CD4-positive, alpha-beta T cell treated with Interleukin-6 for 4 hours (primary cell): ENCODE results near the gene MAPT.
"Not testable (repeated sequence)": the region's sequence is repeated elsewhere in the genome, so short reads cannot be mapped to it uniquely, and the experiment has no call there.

ENCODE experiments used
- DNase-seq: peaks from one replicate; pipeline ENCODE4 v3.0.0-alpha.2; 2020; ENCODE audit warnings: mixed read lengths

Gene MAPT

GRCh38 chr17:45956746-45957145 lies 62.4 kb downstream of the MAPT start:
- not testable (repeated sequence) for DNase-seq

GRCh38 chr17:45958307-45958706 lies 64.0 kb downstream of the MAPT start:
- DNase-seq: no peak

- no peak for DNase-seq
Measured at GRCh38 chr17:45958994-45959665, 64.8 kb downstream of the MAPT start.

GRCh38 chr17:45960311-45960710 lies 66.0 kb downstream of the MAPT start:
- DNase-seq: no peak

GRCh38 chr17:45961206-45961605 lies 66.9 kb downstream of the MAPT start:
- no peak for DNase-seq

GRCh38 chr17:45962221-45962972 lies 68.0 kb downstream of the MAPT start:
- DNase-seq: no peak

- no peak for DNase-seq
Measured at GRCh38 chr17:45963283-45963682, 68.9 kb downstream of the MAPT start.

- no peak for DNase-seq
Measured at GRCh38 chr17:45963889-45964288, 69.5 kb downstream of the MAPT start.

- DNase-seq: no peak
Measured at GRCh38 chr17:45964634-45965033, 70.3 kb downstream of the MAPT start.

- no peak for DNase-seq
Measured at GRCh38 chr17:45965812-45966211, 71.5 kb downstream of the MAPT start.

GRCh38 chr17:45966606-45967280 lies 72.4 kb downstream of the MAPT start:
- no peak for DNase-seq

- no peak for DNase-seq
Measured at GRCh38 chr17:45967378-45967777, 73.0 kb downstream of the MAPT start.

GRCh38 chr17:45968732-45969131 lies 74.4 kb downstream of the MAPT start:
- DNase-seq: no peak

GRCh38 chr17:45969726-45970125 lies 75.4 kb downstream of the MAPT start:
- DNase-seq: no peak

- DNase-seq: no peak
Measured at GRCh38 chr17:45970659-45971058, 76.3 kb downstream of the MAPT start.

- DNase-seq: no peak
Measured at GRCh38 chr17:45971698-45972141, 77.4 kb downstream of the MAPT start.

GRCh38 chr17:45972531-45972930 lies 78.2 kb downstream of the MAPT start:
- no peak for DNase-seq

GRCh38 chr17:45973099-45973780 lies 78.9 kb downstream of the MAPT start:
- DNase-seq: no peak

- no peak for DNase-seq
Measured at GRCh38 chr17:45973946-45974859, 79.8 kb downstream of the MAPT start.

GRCh38 chr17:45974916-45975630 lies 80.7 kb downstream of the MAPT start:
- DNase-seq: no peak

GRCh38 chr17:45975640-45976295 lies 81.4 kb downstream of the MAPT start:
- no peak for DNase-seq
